Stomach (tissue), 4 donors: Measurements from ENCODE around the gene RALGDS.

Experiments used
- POLR2A ChIP-seq, 4 donors: fragments of 450-650 bp; IDR thresholded peaks; one replicate each; pipeline ENCODE4 v1.6.1; 2016; ENCODE audit warnings: antibody characterized with exemption in 4 of 4, control low read depth in 2 of 4, mild to moderate bottlenecking in 1 of 4, moderate library complexity in 1 of 4
- POLR2AphosphoS5 ChIP-seq, 3 donors: sonication (generic); formaldehyde crosslinking; IDR thresholded peaks; one replicate each; pipeline ENCODE4 v1.6.1; 2016; ENCODE audit warnings: antibody characterized with exemption in 3 of 3
- TF ChIP-seq, protein P1 (sequence below), 7 experiments: fragments of 450-650 bp in 4 of 7; fragments of 200-600 bp in 3 of 7; sonication (generic) in 3 of 7; IDR thresholded peaks; one replicate each; pipeline ENCODE4 v1.5.1; 2016 to 2019; ENCODE audit warnings: antibody characterized with exemption in 7 of 7, control low read depth in 2 of 7, mild to moderate bottlenecking in 1 of 7

DNA sequence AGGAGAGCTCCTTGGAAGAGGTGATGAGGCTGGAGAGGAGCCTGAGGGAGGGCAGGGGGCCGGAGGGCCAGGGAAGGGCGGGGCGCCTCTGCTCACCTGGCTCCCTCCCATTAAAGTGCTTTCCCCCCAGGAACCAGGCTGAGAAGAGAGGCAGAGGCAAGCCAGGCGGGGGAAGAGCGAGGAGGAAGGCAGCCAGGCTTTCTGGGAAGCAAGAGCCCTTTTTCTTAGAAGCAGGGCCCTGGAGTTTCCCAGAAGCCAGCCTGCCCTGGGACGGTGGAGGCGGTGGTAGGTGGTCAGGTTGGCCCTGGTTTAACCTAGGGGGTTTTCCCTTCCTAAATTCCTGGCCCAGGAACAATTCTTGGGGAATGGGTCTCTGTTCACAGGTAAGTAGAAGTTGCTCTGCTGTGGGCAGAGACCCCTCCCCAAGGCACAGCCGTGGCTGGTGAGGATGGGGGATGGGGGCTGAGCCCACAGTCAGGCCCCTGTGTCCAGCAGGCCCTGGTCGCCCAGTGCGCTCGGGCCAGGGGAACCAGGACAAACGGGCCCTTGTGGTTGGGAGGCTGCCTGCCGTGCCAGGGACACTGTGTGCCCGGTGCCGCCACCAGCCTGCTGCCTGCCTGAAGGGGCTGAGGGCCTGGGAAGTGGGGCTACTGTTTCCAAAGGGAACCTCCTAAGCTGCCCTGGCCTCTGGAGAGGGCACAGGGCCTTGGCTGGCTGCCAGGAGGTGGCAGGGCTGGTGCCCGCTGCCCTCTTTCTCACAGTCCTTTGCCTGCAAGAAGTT is 16.6 kb upstream of the RALGDS start:
- TF ChIP-seq POLR2A (IDR thresholded peaks at IDR 0.05), result no peak
- TF ChIP-seq, protein P1, sequence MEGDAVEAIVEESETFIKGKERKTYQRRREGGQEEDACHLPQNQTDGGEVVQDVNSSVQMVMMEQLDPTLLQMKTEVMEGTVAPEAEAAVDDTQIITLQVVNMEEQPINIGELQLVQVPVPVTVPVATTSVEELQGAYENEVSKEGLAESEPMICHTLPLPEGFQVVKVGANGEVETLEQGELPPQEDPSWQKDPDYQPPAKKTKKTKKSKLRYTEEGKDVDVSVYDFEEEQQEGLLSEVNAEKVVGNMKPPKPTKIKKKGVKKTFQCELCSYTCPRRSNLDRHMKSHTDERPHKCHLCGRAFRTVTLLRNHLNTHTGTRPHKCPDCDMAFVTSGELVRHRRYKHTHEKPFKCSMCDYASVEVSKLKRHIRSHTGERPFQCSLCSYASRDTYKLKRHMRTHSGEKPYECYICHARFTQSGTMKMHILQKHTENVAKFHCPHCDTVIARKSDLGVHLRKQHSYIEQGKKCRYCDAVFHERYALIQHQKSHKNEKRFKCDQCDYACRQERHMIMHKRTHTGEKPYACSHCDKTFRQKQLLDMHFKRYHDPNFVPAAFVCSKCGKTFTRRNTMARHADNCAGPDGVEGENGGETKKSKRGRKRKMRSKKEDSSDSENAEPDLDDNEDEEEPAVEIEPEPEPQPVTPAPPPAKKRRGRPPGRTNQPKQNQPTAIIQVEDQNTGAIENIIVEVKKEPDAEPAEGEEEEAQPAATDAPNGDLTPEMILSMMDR (IDR thresholded peaks at IDR 0.05), result no peak
- TF ChIP-seq POLR2AphosphoS5 (IDR thresholded peaks at IDR 0.05), result peak in 2 of 3 donors; percentile 4 to 29
